ENCODE data around the gene RPL6. TPM values are rescaled to one million over a fixed set of nuclear protein-coding genes. Genes with fewer than 3 reads are reported as not detected.

The RPL6 gene
- total RNA-seq, 1 donor from 2014 or later: 1,039 TPM

DNA sequence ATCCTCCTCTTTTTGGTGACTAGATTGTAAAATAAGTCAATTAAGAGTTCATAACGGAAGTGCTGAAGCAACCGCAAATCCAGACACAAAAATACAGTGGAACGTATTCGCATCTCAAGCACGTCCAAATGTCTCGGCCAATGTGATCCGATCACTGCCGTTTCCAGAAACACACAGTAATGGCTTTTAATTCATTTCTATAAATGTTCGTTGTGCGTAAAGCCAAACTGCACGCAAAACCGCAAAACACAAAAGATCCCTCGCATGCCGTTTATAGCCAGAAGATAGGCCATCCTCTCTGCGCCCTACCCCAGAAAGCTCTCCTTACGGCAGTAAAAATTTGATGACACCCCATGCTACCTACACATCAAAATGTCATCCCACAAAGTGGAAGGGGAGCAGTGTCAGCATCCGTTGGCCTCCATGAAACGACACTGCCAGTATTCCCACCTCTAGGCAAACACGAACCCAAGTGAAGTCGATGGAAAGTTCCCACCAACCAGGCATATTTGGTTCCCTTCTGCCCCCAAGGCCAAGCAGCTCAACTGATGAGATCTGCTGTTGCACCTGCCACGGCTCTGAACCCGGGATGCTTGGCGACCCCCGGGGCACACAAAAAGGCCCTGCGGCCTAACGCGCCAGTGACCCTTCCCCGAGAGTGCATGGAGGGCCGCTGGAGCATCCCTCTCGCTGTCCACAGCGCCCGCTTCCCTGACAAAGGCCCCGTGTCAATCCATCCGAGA, 28.6 kb downstream of the RPL6 start:
- no peak for DNase-seq

DNA sequence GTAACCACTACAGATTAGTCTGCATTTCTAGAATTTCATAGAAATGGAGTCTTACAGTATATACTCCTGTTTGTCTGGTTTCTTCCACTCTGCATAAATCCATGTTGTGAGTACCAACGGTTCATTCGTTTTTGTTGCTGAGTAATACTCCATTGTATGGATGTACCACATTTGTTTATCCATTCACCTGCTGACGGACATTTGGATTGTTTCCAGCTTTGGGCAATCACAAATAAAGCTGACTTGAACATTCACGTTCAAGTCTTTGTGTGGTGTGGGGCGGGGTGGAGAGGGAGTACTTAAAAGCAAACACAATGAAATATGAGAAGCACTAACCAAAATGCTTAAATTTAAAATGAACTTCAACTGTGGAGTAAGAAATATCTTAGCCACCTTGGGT, 34.3 kb downstream of the RPL6 start:
- DNase-seq: no peak

DNA sequence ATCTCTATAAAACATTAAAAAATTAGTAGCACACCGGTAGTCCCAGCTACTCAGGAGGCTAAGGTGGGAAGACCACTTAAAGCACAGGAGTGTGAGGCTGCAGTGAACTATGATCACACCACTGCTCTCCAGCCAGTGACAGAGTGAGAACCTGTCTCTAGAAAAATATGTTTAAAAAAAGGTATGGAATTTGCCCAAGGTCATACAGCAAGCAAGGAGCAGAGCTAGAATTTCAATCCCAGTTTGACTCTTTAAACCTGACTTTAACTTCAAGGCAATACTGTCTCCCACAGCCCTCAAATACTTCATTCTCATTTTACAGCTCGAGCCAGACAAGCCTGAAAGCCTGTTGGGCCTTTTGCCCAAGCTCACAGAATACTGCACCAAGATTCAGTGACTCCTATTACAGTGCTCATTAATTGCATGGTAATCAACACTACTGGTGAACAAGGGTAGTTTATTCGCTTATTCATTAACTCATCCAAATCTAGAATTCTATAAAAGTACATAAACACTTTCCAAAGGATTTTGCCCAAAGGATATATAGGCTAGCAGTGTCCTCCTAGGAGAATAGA, 35.2 kb downstream of the RPL6 start:
- no peak for DNase-seq

DNA sequence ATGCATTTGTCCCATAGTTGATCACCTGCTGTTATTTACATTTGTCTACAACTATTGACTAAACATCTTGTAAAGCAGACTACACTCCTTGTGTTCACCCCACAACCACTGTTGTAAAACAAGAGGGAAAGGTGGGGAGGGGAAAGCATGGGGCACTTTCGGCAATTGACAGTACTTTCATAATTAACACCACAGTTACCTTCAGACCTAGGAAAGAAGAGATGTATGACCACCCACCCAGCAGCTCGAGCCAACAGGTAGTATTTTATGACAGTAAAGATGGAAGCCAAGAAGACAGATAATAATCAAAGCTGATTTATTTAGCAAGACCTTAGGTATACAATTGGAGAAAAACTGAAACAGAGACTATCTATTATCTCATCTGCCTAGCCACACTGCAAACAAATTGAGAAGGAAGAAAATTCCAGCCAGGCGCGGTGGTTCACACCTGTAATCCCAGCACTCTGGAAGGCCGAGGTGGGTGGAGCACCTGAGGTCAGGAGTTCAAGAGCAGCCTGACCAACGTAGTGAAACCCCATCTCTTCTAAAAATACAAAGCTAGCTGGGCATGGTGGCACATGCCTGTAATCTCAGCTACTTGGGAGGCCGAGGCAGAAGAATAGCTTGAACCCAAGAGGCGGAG, 38.4 kb downstream of the RPL6 start:
- no peak for DNase-seq

DNA sequence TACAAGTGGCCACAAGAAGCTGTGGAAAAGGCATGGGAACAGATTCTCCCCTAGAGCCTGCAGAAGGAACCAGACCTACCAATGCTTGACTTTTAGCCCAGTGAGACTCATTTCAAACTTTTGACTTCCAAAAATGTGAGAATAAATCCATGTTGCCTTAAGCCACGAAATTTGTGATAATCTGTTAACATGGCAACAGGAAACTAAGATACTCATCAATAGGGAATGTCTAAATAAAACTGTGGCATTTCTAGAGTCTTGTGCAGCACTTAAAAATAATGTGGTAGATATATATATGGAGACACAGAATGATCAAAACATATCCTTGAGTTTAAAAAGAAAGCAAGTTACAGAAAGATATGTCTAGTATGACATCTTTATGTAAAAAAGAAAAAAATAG, 39.2 kb downstream of the RPL6 start:
- DNase-seq: no peak

DNA sequence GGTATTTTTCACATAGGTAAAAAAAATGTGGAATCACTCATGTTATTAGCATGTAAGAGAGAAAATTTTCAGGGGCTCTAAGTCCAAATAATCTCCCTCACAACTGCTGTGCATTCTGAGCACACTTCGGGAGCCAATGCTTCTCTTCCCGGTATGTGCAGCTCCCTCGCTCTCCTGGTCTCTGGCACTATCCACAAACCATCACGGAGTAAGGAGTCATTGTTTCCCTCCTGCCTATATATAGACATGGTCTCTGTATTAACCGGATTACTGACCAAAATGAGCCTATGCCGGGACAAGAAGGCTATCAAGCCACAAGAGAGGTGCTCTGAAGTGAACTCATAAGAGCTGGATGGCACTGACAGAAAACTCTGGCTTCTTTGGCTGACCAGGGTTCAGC, 40.5 kb downstream of the RPL6 start:
- no peak for DNase-seq

DNA sequence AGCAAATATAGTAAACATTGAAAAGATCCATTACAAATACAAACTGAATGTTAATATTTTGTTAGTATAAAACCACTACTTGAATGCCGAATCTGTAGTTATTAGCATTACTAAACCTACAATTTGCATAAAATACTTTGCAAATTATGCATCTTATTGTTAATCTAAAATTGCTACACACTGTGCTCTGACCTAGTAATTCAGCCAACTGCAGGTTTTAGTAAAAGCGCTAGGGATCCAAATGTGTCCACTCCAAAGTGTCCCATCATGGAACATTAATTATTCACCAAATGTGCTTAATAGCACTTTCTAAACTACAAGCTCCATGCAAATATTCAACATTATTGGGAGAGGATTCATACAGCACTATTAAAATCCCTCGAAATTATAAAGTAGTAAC, 41.4 kb downstream of the RPL6 start:
- no peak for DNase-seq

DNA sequence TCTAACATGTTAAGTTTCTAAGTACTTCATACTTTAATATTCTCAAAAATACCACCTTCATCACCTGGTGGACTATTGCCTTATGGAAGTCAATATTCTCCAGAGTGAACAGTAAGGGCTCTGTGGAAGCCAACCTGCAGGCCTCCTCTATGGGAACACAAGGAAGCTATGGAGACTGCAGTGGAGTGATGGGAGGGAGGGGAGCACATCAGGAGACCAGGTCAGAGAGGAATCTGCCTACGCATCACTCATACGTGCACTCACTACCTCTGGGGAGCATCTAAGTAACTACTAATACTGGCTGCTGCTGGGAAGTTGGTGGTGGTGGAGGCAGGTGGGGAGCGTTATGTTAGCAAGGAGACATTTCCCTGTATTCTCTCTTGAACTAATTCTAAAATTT, 47.1 kb downstream of the RPL6 start:
- no peak for DNase-seq

DNA sequence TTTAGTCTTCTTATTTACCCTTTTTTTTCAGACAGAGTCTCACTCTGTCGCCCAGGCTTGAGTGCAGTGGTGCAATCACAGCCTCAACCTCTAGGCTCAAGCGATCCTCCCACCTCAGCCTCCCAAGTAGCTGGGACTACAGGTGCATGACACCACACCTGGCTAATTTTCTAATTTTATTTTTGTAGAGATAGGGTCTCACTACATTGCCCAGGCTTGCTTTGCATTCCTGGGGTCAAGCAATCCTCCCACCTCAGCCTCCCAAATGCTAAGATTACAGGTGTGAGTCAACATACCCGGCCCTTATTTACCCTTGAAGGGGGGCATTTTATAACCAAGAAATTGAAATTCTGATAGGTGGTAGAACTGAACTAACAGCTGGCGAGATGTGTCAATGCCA, 48.1 kb downstream of the RPL6 start:
- no peak for DNase-seq

DNA sequence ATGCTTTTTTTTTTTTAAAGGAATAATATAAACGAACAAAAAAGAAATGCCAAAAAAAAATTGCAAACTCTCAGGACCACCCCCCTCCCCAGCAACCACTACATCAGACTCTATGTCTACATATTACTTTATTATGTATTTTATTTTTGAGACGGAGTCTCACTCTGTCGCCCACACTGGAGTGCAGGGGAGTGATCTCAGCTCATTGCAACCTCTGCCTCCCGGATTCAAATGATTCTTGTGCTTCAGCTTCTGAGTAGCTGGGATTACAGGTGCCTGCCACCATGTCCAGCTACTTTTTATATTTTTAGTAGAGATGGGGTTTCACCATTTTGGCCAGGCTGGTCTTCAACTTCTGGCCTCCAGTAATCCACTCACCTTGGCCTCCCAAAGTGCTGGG, 50.1 kb downstream of the RPL6 start:
- no peak for DNase-seq

DNA sequence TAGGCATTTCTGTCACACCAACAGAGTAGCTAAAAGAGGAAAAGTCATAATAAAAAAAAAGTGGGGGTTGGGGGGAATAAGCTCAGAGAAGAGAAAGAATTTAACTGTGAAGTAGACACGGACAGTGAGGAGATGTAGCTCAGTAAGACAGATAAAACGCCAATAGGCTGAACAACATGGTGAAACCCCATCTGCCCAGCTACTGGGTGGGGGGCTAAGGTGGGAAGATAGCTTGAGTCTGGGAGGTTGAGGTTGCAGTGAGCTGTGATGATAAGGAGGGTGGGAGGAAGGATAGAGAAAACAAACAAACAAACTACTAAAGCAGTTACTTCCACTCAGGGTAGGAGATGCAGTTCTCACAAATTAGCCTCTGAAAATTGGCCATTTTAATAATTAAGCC, 52.2 kb downstream of the RPL6 start:
- no peak for DNase-seq

Other genes starting within 250 kb of the RPL6 start
- 66.0 TPM for gene HECTD4, start 27.2 kb downstream of the RPL6 start, total RNA-seq
- 46.7 TPM for gene PTPN11, start 9.3 kb upstream of the RPL6 start, total RNA-seq

All from skin of body (tissue), 2 donors.